Activated CD4-positive, CD25-positive, alpha-beta regulatory T cell treated with anti-CD3 and anti-CD28 coated beads, Interleukin-2, amount 50 U/mL, for 72 hours (primary cell): Measurements from ENCODE around the gene OR2AG2.

Experiments
- DNase-seq: peaks from one replicate; pipeline ENCODE4 v3.0.0; 2021

OR2AG2 gene

GRCh38 chr11:6738590-6738989 is 33.2 kb downstream of the OR2AG2 start:
- no peak for DNase-seq

- DNase-seq: peak; percentile 44
Observed at GRCh38 chr11:6737872-6738466, 33.8 kb downstream of the OR2AG2 start.

GRCh38 chr11:6736495-6737121 is 35.2 kb downstream of the OR2AG2 start:
- no peak for DNase-seq

GRCh38 chr11:6735306-6735705 is 36.5 kb downstream of the OR2AG2 start:
- DNase-seq: no peak

GRCh38 chr11:6734616-6735015 is 37.2 kb downstream of the OR2AG2 start:
- no peak for DNase-seq

GRCh38 chr11:6733326-6734275 is 38.2 kb downstream of the OR2AG2 start:
- DNase-seq: no peak

- no peak for DNase-seq
Observed at GRCh38 chr11:6727971-6728760, 43.6 kb downstream of the OR2AG2 start.

- DNase-seq: no peak
Observed at GRCh38 chr11:6725386-6725896, 46.3 kb downstream of the OR2AG2 start.

- no peak for DNase-seq
Observed at GRCh38 chr11:6724013-6724412, 47.8 kb downstream of the OR2AG2 start.

- no peak for DNase-seq
Observed at GRCh38 chr11:6721343-6721742, 50.4 kb downstream of the OR2AG2 start.

- DNase-seq: no peak
Observed at GRCh38 chr11:6719576-6719975, 52.2 kb downstream of the OR2AG2 start.

- no peak for DNase-seq
Observed at GRCh38 chr11:6717426-6717825, 54.4 kb downstream of the OR2AG2 start.
